GM21717 (cell line): Measurements from ENCODE around the gene MTHFR.

Experiments used
- ATAC-seq: cut with Tn5 transposase; IDR thresholded peaks from one replicate; pipeline ENCODE4 v1.9.1; 2021; ENCODE audit warnings: mild to moderate bottlenecking, moderate library complexity; ENCODE audit not compliant: unreplicated experiment

MTHFR gene

GRCh38 chr1:11736746-11737639 lies 68.8 kb downstream of the MTHFR start:
- no peak for ATAC-seq

- ATAC-seq: peak; percentile 69
Measured at GRCh38 chr1:11735854-11736745, 69.7 kb downstream of the MTHFR start, which contains the start of gene AGTRAP. AGTRAP (plus strand) TSS chr1:11736136; CDS start chr1:11736209, 73 bp downstream.
